Ammon's horn (tissue), 1 donor: ENCODE measurements around the gene ITK.

Experiments
- DNase-seq: peaks from one replicate; pipeline ENCODE4 v3.0.0-alpha.2; 2016; ENCODE audit warnings: low spot score

ITK gene

DNA sequence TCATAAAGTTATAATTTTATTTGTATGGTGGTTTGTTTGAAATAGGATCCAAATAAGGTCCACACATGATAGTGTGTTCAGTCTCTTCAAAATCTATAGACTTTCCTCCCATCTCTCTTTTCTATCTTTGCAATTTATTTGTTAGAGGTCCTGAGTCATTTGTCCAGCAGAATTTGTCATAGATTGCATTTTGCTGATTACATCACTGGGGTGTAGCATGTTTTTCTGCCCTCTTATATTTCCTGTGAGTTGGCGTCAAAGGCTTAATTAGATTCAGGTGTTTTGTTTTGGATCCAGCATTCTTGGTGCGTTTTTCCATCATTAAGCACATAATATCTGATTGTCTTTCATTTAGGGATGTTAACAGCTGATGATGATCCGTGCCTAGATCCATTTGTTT lies 100.3 kb downstream of the ITK start:
- DNase-seq, result no peak

DNA sequence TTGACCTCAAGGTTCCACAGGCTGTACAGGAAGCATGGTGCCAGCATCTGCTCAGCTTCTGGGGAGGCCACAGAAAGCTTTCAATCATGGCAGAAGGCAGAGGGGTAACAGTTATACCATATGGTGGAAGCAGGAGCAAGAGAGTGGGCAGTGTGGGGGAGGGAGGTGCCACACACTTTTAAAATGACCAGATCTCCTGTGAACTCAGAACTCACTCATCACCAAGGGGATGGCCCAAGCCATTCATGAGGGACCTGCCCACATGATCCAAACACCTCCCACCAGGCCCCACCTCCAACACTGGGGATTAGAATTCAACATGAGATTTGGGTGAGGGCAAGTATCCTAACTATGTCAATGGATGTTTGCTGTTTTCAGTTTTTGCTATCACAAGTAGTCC lies 101.5 kb downstream of the ITK start:
- DNase-seq, result no peak

DNA sequence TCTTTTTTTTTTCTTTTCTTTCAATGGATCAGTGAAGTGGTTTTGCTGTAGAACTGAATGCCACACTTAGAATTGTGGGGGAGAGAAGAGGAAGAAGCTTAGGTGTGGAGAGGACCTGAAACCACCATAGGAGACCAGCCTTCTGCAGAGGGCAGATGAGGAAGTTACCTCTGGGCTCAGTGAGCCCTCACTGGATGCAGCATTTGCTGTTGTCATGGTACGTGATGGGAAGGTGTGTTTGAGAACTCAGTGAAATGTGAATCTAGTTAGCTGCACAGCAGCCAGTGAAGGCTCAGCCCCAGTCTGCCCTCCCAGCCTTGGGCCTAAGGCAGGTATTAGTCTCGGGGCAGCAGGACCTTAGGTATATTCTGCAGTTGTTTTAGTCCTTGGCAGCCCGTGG lies 102.8 kb downstream of the ITK start:
- no peak for DNase-seq

DNA sequence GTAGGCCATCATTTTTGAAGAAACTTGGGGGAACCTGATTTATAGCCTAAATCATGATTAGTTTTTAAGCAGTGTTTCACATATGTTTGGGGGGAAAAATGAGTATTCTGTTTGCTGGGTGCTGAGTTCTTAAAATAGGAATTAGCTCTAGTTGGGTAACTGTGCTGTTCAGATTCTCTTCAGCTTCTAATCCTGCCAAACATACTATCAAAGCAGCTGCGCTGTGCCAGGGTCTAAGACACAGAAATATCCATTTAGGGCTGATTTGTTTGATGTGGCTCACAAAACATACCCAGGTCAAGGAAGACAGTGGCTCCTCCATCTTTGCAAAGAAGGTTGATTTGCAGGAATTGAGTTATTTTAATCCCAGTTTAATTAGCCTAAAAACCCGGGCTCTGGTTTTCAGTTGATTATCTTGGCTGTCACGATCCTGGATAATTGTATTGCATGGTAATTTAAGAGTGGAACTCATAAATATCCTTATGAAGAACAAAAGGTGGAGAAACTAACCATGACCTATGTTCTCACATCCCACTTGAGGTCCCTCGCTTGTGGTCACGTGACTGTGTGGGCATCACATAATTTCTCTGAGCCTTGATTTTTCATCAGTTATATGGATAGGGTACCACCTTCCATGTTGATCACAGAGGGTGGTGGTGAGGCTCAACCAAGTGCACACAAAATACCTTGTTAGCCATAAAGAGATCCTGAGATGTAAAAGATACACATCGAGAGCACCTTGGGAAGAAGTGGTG lies 104.0 kb downstream of the ITK start:
- DNase-seq, result no peak

DNA sequence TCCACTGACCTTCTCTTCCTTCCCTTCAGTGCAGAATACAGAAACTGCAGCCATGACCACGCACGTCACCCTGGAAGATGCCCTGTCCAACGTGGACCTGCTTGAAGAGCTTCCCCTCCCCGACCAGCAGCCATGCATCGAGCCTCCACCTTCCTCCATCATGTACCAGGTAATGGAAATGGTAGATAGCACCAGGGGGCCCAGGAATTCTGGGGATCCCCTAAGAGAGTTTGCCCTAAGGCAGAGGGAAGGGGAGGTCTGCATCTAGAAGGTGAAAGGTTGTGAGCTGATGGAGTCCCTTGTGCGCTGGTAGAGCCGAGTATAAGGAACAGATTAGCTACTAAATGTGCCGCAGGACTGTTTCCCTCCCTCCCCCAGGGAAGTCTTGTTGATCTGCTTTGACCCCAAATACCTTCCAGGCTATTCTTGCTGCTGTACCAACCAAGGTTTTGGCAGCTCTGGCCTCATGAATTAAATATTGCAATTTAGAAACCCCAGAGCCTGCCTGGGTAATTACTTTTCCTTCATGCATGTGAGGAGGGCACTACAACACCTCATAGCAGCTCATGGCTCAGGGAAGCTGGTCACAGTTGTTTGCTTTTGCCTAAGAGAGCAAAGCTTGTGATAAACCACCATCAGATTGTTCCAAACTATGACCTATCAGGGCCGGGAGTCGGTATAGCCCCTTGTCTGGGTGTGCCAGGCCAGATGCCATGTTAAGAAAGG lies 104.8 kb downstream of the ITK start:
- no peak for DNase-seq

DNA sequence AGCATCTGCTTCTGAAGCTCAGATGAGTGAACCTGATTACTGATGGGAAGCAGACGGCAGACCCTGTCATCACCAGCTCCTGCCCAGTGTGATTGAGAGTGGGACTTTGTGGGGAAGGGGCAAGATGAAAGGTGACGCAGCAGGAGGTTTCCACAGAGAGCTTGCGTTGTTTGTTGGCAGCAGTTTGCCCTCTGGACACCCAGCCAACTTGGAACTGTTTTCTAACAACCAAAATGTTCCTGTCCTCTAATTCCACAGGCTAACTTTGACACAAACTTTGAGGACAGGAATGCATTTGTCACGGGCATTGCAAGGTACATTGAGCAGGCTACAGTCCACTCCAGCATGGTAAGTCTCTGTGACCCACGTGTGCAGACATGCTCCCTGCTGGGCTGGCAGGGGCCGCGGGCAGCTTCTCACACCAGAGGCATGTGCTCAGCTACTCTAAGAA lies 106.1 kb downstream of the ITK start:
- DNase-seq, result no peak

DNA sequence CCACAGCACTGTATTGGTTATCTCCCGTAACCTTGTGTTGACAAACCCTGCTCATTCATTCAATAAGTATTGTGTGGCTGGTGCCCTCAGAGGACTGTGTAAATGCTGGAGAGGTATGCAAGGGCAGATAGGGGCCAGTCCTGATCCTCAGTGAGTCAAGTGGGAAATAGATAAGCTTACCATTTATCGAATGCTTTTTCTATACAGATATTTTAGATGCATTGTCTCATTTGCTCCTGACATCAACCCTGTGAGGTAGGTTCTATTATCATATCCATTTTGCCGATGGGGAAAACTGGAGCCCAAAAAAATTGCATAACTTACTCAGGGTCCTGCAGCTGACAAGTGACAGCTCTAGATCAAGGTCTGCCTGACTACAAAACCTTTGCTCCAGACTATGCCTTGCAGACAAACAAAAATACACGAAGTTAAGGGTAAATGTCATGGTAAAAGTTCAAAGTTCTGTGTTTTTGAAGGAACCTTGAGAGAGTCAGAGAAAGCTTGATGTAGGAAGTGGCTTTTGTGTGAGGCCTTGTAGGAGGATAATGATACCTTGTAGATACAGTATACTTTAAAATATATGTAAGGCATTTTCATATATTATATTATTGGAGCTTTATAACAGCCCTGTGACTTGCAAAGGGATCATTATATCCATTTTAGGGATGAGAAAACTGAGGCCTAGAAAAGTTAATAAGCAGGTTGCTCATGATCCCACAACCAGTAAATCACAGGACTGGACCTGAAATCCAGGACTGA lies 107.9 kb downstream of the ITK start:
- DNase-seq, result no peak

DNA sequence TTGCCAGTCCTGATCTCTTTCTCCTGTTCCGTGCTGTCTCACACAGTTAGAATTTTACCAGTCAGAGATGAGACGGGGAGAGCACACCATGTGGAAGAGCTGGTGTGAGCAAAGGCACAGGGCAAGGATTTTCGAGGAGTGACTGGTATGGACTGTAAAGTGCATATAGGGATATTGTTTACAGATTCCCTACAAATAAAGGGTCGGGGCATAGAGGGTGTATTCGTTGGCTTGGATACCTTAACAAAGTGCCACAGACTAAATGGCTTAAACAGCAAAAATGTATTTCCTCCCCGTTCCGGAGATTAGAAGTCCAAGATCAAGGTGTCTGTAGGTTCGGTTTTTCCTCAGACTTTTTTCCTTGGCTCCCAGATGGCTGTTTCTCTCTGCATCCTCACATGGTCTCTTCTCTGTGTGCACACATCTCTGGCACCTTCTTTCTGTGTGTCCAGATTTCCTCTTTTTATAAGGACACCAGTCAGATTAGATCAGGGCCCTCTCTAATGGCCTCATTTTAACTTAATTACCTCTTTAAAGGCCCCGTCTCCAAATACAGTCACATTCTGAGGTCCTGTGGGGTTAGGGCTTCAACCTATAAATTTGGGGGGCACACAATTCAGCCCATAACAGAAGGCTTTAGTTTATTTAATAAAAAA lies 108.7 kb downstream of the ITK start:
- no peak for DNase-seq

DNA sequence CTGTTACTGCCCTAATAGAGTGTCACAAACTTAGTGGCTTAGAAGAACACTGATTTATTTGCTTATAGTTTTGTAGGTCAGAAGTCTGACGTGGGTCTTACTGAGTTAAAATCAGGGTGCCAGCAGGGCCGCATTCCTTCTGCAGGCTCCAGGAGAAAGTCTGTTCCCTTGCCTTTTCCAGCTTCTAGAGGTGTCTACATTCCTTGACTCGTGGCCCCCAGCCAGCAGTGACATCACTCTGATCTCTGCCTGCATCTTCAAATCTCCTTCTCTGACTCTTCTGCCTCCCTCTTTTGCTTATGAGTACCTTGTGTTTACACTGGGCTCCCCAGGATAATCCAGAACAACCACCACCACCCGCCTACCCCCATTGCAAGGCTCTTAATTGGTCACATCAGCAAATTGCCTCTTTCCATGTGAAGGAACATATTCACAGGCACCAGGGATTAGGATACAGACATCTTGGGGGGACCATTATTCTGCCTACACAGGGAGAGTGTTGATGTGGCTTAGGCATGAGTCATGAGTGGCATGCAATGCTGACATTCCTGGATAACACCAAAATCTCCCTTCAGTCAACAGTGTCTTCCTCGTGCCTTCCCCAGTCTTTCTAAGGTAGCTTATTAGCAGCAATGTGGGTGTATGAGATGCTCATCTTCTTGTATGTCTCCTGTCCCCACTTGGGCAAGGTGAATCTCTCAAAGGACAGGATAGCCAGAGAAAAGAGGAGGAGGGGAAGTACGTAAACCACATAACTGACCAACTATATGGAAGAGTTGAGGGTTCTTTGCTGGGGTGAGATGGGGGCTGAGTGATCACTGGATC lies 109.7 kb downstream of the ITK start:
- no peak for DNase-seq

DNA sequence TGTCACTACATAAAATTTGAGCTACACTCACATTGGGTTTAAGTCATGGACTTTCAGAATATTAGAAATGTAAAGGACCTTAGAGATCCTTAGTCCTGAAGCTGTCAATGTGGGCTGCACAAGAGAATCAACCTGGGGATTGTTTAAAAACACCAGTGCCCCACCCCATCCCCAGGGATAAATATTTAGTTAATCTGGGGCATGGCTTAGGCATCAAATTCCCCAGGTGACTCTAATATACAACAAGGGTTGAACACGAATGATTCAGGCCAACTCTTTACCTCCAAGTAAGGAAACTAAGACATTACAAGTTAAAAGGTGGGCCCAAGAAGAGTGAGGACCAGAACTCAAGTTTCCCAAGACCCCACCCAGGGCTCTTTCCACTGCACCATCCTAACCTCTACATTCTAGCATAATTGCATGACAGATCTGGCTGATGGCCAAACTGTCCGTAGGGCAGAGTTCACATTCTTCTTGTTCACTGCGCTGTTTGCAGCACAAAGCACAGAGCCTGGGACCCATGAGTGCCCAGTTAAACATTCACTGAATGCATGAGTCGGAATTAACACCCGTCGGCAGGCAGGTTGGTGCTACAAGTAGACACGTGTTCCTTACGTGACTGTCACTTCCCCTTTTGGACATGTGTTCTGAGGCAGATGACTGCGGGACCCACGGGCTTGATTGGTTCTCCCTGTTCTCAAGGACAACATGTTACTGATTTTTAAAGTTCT lies 110.5 kb downstream of the ITK start:
- no peak for DNase-seq

DNA sequence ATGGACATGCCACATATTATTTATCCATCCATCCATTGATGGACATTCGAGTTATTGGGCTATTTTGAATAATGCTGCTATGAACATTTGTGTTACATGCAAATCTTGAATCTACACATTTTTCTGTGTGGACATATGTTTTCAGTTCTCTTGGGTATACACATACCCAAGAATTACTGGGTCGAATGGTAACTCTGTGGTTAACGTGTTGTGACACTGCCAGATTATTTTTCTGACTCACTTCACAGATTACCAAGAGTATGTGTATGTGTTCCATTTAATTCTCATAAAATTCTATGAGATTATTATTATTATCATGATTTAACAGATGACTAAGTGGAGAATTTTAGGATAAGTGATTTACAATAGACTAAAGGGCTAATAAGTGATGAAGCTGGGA lies 112.0 kb downstream of the ITK start:
- no peak for DNase-seq

DNA sequence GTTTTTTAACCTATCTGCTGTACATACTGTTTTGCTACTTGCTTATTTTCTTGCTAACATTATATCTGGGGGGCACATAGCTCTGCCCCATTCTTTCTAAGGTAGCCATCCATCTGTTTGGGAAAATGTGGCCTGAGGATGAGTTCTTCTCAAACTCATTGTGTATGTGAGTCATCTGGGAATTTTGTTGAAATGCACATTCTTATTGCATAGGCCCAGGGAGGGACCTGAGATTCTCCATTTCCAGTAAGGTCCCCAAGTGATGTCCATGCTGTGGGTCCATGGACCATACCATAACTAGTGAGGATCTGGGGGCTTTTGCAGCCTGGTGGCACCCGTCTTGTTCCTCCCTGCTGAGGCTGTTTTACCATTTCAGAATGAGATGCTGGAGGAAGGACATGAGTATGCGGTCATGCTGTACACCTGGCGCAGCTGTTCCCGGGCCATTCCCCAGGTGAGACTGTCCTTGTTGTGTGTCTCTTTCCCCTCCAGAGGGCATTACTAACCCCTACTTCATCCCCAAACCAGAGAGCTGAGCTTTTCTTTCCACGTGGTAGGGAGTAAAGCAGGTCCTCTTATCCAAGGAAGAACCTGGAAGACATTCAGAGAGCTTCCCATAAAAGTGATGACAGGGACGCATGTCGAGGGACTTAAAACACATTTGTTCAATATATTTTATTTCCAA lies 113.9 kb downstream of the ITK start:
- no peak for DNase-seq

DNA sequence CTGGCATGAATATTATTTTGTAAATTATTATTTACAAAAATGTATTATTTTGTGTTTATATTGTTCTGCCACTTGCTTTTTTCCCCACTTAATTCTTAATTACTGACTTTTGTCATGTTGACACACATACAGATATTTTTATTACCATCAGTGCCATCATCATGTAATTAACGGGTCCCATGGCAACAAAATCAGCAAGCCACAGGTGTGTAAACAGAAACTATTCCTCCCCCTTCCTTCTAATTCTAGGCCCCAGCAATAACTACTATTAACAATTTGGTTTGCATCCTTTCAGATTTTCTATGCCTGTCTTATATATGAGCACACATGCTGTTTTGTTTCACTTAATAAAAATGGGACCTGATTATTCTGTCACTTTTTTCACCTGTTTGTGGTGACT lies 114.6 kb downstream of the ITK start:
- no peak for DNase-seq

DNA sequence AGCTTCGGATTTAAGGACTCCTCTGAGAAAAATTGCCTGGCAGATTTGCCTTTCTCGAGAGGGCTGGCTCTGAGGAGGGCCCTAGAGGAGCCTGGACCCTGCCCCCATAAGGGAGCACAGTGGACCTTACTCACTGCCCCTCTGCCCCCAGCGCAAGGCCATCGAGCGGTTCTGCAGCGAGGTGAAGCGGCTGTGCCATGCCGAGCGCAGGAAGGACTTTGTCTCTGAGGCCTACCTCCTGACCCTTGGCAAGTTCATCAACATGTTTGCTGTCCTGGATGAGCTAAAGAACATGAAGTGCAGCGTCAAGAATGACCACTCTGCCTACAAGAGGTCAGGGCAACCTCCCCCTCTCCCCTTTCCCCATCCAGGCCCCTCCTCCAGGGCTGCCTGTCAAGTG lies 119.9 kb downstream of the ITK start:
- DNase-seq, result no peak

DNA sequence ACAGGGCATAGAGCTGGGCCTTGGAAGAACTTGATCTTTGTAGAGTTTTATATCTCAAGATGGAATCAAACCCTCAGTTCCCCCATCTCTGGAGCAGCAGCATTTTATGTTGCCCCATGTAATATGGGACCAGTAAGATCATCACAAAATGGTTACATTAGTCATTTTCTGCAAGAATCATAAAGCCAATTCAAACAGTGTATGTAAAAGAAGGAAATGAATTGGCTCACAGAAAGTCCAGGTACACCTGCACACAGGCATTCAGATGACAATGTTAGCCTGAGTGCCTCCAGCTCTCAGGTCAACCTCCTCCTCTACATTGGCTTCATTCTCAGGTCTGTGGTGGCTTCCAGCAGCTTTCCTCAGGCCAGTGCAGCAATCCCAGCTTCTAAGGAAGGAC lies 120.4 kb downstream of the ITK start:
- no peak for DNase-seq

DNA sequence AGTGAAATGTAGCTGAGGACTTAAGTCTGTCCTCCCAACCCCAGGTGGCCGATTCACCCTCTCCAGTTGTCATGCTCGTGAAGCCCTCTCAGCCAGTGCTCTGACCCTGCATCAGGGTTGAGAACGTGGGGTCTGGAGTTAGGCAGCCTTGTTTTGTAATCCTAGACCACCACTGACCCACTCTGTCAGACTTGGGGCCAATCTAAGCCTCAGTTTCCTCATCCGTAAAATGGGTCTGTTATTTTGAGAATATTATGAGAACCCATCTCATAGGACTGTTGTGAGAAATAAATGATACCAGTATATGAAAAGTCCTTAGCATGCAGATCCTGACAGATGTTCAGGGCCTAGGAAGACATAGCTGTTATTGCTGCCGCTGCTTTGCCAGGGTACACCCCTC lies 122.4 kb downstream of the ITK start:
- no peak for DNase-seq

DNA sequence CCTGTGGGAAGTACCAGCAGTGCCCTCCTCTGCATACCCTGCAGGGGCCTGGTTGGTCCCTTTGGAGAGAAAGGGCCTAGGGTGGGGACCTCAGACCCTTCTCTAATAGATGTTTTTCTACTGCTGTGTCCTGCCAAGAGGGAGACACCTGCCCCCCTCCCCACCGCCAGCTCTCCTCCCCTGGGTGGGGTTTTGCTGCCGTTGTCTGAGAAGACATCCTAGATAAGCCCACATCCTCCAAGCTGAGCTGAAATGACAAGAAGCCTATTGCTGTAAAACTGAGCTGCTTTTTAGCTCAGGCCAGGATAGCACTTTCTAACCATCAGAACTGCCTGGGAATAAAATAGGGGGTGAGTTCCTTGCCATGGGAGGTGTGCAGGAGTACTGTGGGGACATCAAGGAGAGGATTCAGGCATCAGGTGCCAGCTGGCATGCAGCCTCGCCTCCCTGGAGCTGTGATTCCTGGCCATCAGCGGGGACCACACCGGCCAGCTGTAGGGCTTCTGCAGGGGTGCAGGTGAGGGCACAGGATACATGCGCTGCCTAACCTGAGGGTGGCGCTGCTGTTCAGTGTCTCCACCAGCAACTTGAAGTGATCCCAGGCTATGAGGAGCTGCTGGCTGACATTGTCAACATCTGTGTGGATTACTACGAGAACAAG lies 123.2 kb downstream of the ITK start:
- DNase-seq, result no peak
